RWPE1 (cell line): Measurements from ENCODE around the gene RAB22A.

Source experiments
- CTCF ChIA-PET: fragments of 350-600 bp; sonication (Branson Sonifier 250); formaldehyde crosslinking; extraction: SDS; loops from one replicate; lab custom pipeline; 2021; lab: Yijun Ruan, JAX
- POLR2A ChIA-PET: fragments of 400-600 bp; formaldehyde crosslinking; extraction: SDS; loops from one replicate; lab custom pipeline; 2020; ENCODE audit warnings: antibody characterized with exemption; ENCODE audit not compliant: low non-redundant PET; lab: Yijun Ruan, JAX
- DNase-seq: peaks from one replicate; pipeline ENCODE4 v3.0.0; 2012; ENCODE audit warnings: low spot score
- H3K27ac ChIP-seq: fragments of 450-650 bp; 2 replicates; pipeline ENCODE4 v1.5.1; 2017
- CTCF ChIP-seq: fragments of 450-650 bp; conservative IDR thresholded peaks from 2 replicates; pipeline ENCODE4 v1.5.1; 2017; ENCODE audit warnings: low read depth, mild to moderate bottlenecking

The RAB22A gene

GRCh38 chr20:58297394-58297793 is 12.1 kb upstream of the RAB22A start:
- H3K27ac ChIP-seq = no peak overlapping the region
- no peak for TF ChIP-seq CTCF
- DNase-seq = no peak
- CTCF ChIA-PET = interaction anchor here (0.8 kb wide), 1 partner anchor 64 kb away, joined by 3 read pairs; no protein-coding TSS in a partner anchor
- POLR2A ChIA-PET = no interaction called here

GRCh38 chr20:58300321-58300720 is 9.2 kb upstream of the RAB22A start:
- H3K27ac ChIP-seq = no peak overlapping the region
- POLR2A ChIA-PET = no interaction called here
- no peak for DNase-seq
- CTCF ChIA-PET = interaction anchor here (0.6 kb wide), 1 partner anchor 1635 kb away, joined by 3 read pairs; no protein-coding TSS in a partner anchor
- no peak for TF ChIP-seq CTCF

- CTCF ChIA-PET = interaction anchor here (1.0 kb wide), 1 partner anchor 32 kb away, joined by 4 read pairs; no protein-coding TSS in a partner anchor
These were observed 6.0 kb upstream of the RAB22A start for GRCh38 chr20:58303547-58303946.

GRCh38 chr20:58305061-58305460 is 4.5 kb upstream of the RAB22A start:
- no peak for DNase-seq
- ChIA-PET CTCF (interaction anchor here (0.8 kb wide), 1 partner anchor 22 kb away, joined by 3 read pairs; no protein-coding TSS in a partner anchor), POLR2A (no interaction called here)
- TF ChIP-seq CTCF = no peak
- no peak overlapping the region for H3K27ac ChIP-seq

More at GRCh38 chr20:58303547-58303946, 6.0 kb upstream of the RAB22A start:
- POLR2A ChIA-PET = no interaction called here
- DNase-seq = no peak
- no peak overlapping the region for H3K27ac ChIP-seq
- TF ChIP-seq CTCF = no peak

- H3K27ac ChIP-seq = no peak overlapping the region
- DNase-seq = peak; percentile 51
- ChIA-PET CTCF (no interaction called here), POLR2A (no interaction called here)
- TF ChIP-seq CTCF = no peak
These were observed 2.9 kb upstream of the RAB22A start for GRCh38 chr20:58306421-58307261.

- ChIA-PET POLR2A (no interaction called here), CTCF (no interaction called here)
- H3K27ac ChIP-seq = peak overlapping the region; percentile 19
- no peak for DNase-seq
- TF ChIP-seq CTCF = no peak
These were observed 2.2 kb upstream of the RAB22A start for GRCh38 chr20:58307270-58307669.
